Renal pelvis (tissue), 4 donors: ENCODE data around the gene ABLIM1. TPM values are rescaled to one million over a fixed set of nuclear protein-coding genes. Genes with fewer than 3 reads are reported as not detected.

Experiments
- DNase-seq: peaks from one replicate; pipeline ENCODE4 v3.0.0-alpha.2; 2013
- polyA plus RNA-seq, 3 donors: library from polyadenylated mRNA; unstranded; fragments of 120-200 nt; gene quantifications; one replicate each; pipeline ENCODE4 v1.2.1, GENCODE V29; 2013; ENCODE audit not compliant: insufficient read length in 3 of 3

ABLIM1 gene
- polyA plus RNA-seq, 3 donors: 82.3 to 116 (median 108) TPM

- no peak for DNase-seq
These were observed 136.8 kb downstream of the ABLIM1 start for GRCh38 chr10:114521255-114521654.

GRCh38 chr10:114520453-114520852 lies 137.6 kb downstream of the ABLIM1 start:
- DNase-seq: no peak

GRCh38 chr10:114519756-114520293 lies 138.2 kb downstream of the ABLIM1 start:
- DNase-seq: no peak

- DNase-seq: no peak
These were observed 138.8 kb downstream of the ABLIM1 start for GRCh38 chr10:114519306-114519669.

- DNase-seq: no peak
These were observed 139.4 kb downstream of the ABLIM1 start for GRCh38 chr10:114518401-114519305.

GRCh38 chr10:114517368-114518250 lies 140.5 kb downstream of the ABLIM1 start:
- no peak for DNase-seq

GRCh38 chr10:114516356-114516755 lies 141.7 kb downstream of the ABLIM1 start:
- DNase-seq: no peak

- DNase-seq: no peak
These were observed 142.7 kb downstream of the ABLIM1 start for GRCh38 chr10:114515298-114515914.

- DNase-seq: no peak
These were observed 144.7 kb downstream of the ABLIM1 start for GRCh38 chr10:114513381-114513792.

GRCh38 chr10:114511881-114512280 lies 146.2 kb downstream of the ABLIM1 start:
- DNase-seq: no peak

- no peak for DNase-seq
These were observed 149.7 kb downstream of the ABLIM1 start for GRCh38 chr10:114508376-114508775.

- DNase-seq: no peak
These were observed 150.6 kb downstream of the ABLIM1 start for GRCh38 chr10:114507449-114507848.

GRCh38 chr10:114506871-114507385 lies 151.1 kb downstream of the ABLIM1 start:
- no peak for DNase-seq

- no peak for DNase-seq
These were observed 153.1 kb downstream of the ABLIM1 start for GRCh38 chr10:114504769-114505579.

- no peak for DNase-seq
These were observed 156.0 kb downstream of the ABLIM1 start for GRCh38 chr10:114502074-114502473.

- no peak for DNase-seq
These were observed 156.4 kb downstream of the ABLIM1 start for GRCh38 chr10:114501650-114502049.

- DNase-seq: no peak
These were observed 157.4 kb downstream of the ABLIM1 start for GRCh38 chr10:114500643-114501042.

GRCh38 chr10:114499630-114500190 lies 158.4 kb downstream of the ABLIM1 start:
- DNase-seq: no peak

- DNase-seq: no peak
These were observed 159.0 kb downstream of the ABLIM1 start for GRCh38 chr10:114499116-114499515.

GRCh38 chr10:114498413-114499111 lies 159.5 kb downstream of the ABLIM1 start:
- no peak for DNase-seq
